T-cell (primary cell): Measurements from ENCODE around the gene ZBTB42. TPM values are rescaled to one million over a fixed set of nuclear protein-coding genes. Genes with fewer than 3 reads are reported as not detected.

ENCODE experiments used
- ATAC-seq, 4 experiments: fragments of 200-7000 bp in 3 of 4; fragments of 150-1000 bp in 1 of 4; cut with Tn5 transposase; replicated peaks in 1 of 4; 1 replicate in 3 of 4; 2 replicates in 1 of 4; pipeline ENCODE4 v1.10.0; 2021; ENCODE audit warnings: moderate library complexity in 3 of 4, mild to moderate bottlenecking in 2 of 4, moderate number of reproducible peaks in 1 of 4
- CTCF ChIA-PET, 2 donors: fragments of 300-600 bp; sonication (Branson Sonifier 250); formaldehyde crosslinking; loops; one replicate each; lab custom pipeline; 2022; ENCODE audit warnings: antibody characterized with exemption in 2 of 2; lab: Charles Lee
- POLR2A ChIA-PET, 2 donors: fragments of 300-600 bp; sonication (Branson Sonifier 250); formaldehyde crosslinking; loops; one replicate each; lab custom pipeline; 2022; ENCODE audit warnings: antibody characterized with exemption in 2 of 2; lab: Charles Lee
- DNase-seq, 35 experiments: peaks; one replicate each; pipeline versions ENCODE4 v3.0.0 to v3.0.0-alpha.2; 2013 to 2023
- H3K27ac ChIP-seq: one replicate; pipeline ENCODE4 v1.5.1; 2013; ENCODE audit warnings: low read length
- H3K27me3 ChIP-seq, 2 experiments: replicated peaks in 1 of 2; 1 replicate in 1 of 2; 2 replicates in 1 of 2; pipeline versions ENCODE4 v1.6.1 to v1.7.0; 2013; ENCODE audit warnings: low read length in 1 of 2, mixed read lengths in 1 of 2; ENCODE audit not compliant: control insufficient read depth in 2 of 2, insufficient read depth in 2 of 2; ENCODE audit errors: extremely low read depth in 1 of 2
- H3K36me3 ChIP-seq, 2 donors: 1 replicate in 1 of 2; 2 replicates in 1 of 2; pipeline versions ENCODE4 v1.6.1 to v1.7.0; 2013; ENCODE audit warnings: low read length in 1 of 2; ENCODE audit not compliant: control insufficient read depth in 2 of 2, insufficient read depth in 1 of 2; ENCODE audit errors: extremely low read depth in 1 of 2
- H3K4me1 ChIP-seq, 2 experiments: 1 replicate in 1 of 2; 2 replicates in 1 of 2; pipeline versions ENCODE4 v1.6.1 to v1.7.0; 2013; ENCODE audit warnings: low read length in 2 of 2, mixed read lengths in 1 of 2; ENCODE audit not compliant: insufficient read depth in 2 of 2, control insufficient read depth in 1 of 2; ENCODE audit errors: extremely low read depth in 1 of 2
- H3K4me3 ChIP-seq, 2 donors: 1 replicate in 1 of 2; 2 replicates in 1 of 2; pipeline versions ENCODE4 v1.5.1 to v1.7.0; 2013; ENCODE audit warnings: mild to moderate bottlenecking in 2 of 2, low read length in 1 of 2, moderate library complexity in 1 of 2; ENCODE audit not compliant: control insufficient read depth in 1 of 2; ENCODE audit errors: extremely low read depth in 1 of 2
- H3K9me3 ChIP-seq: 2 replicates; pipeline ENCODE4 v1.7.0; 2013
- H3K27ac Mint-ChIP-seq, 2 donors: one replicate each; pipeline ENCODE4 v1.8.0; 2020 to 2021; ENCODE audit warnings: mild to moderate bottlenecking in 2 of 2, mixed read lengths in 2 of 2
- H3K27me3 Mint-ChIP-seq, 2 donors: one replicate each; pipeline ENCODE4 v1.8.0; 2021 to 2022; ENCODE audit warnings: mixed read lengths in 2 of 2
- H3K36me3 Mint-ChIP-seq: one replicate; pipeline ENCODE4 v1.8.0; 2021; ENCODE audit warnings: mixed read lengths
- H3K4me1 Mint-ChIP-seq, 3 donors: one replicate each; pipeline ENCODE4 v1.8.0; 2020 to 2022; ENCODE audit warnings: mixed read lengths in 3 of 3, mild to moderate bottlenecking in 1 of 3
- H3K4me3 Mint-ChIP-seq, 3 donors: one replicate each; pipeline ENCODE4 v1.8.0; 2020 to 2022; ENCODE audit warnings: mild to moderate bottlenecking in 3 of 3, mixed read lengths in 3 of 3, moderate library complexity in 3 of 3
- H3K9me3 Mint-ChIP-seq, 3 donors: one replicate each; pipeline ENCODE4 v1.8.0; 2020 to 2022; ENCODE audit warnings: mixed read lengths in 3 of 3
- WGBS: methylation state at CpG from one replicate; pipeline ENCODE4 v1.1.5; 2013; ENCODE audit warnings: missing lambda C conversion rate; ENCODE audit not compliant: insufficient coverage; 5-methylcytosine and 5-hydroxymethylcytosine counted together
- total RNA-seq, 35 experiments: library from RNA in 6 of 35; stranded (reverse) in 6 of 35; fragments of 120-200 nt in 1 of 35; gene quantifications; one replicate each; pipeline versions ENCODE4 v1.2.1 to v1.2.4 and lab custom pipeline; 2013 to 2026

Gene ZBTB42
- total RNA-seq, 5 donors from 2014 or later (not counting 1 experiment from before 2014, with no cell fraction given) = 3.5 to 10.5 (median 9.4) TPM

GRCh38 chr14:104845033-104845666 lies 44.2 kb downstream of the ZBTB42 start:
- Mint-ChIP-seq H3K27ac (no peak overlapping the region), H3K36me3 (no peaks in the 10 kb centered on the region)
- ATAC-seq = no peak

GRCh38 chr14:104845834-104846441 lies 45.0 kb downstream of the ZBTB42 start:
- Histone ChIP-seq H3K27me3 (peaks cover 14 to 75% of the 10 kb centered on the region in 2 experiments), H3K9me3 (no peaks in the 10 kb centered on the region), H3K4me3 (no peak overlapping the region), H3K4me1 (peaks cover 0 to 13% of the 10 kb centered on the region in 2 experiments), H3K27ac (no peak overlapping the region), H3K36me3 (no peaks in the 10 kb centered on the region)
- DNase-seq (no peak), ATAC-seq (no peak)
- CTCF ChIA-PET = no interaction called here
- Mint-ChIP-seq H3K27ac (no peak overlapping the region), H3K4me1 (peaks cover 6 to 9% (median 7%) of the 10 kb centered on the region in 3 donors), H3K9me3 (no peaks in the 10 kb centered on the region), H3K27me3 (peaks cover 31 to 60% of the 10 kb centered on the region in 2 donors), H3K4me3 (no peak overlapping the region), H3K36me3 (no peaks in the 10 kb centered on the region)
- POLR2A ChIA-PET = interaction anchor here in 1 of 2 donors (0.6 kb wide), 1 partner anchor 70 kb away, joined by 5 read pairs; no protein-coding TSS in a partner anchor
- WGBS = 86% methylated on average over 1 of the region's 3 CpGs

More at GRCh38 chr14:104845033-104845666, 44.2 kb downstream of the ZBTB42 start:
- Mint-ChIP-seq H3K9me3 (no peaks in the 10 kb centered on the region), H3K27me3 (peaks cover 31 to 63% of the 10 kb centered on the region in 2 donors), H3K4me1 (peaks cover 6 to 9% (median 7%) of the 10 kb centered on the region in 3 donors), H3K4me3 (no peak overlapping the region)
- Histone ChIP-seq H3K36me3 (no peaks in the 10 kb centered on the region), H3K4me1 (peaks cover 0 to 13% of the 10 kb centered on the region in 2 experiments), H3K27me3 (peaks cover 14 to 68% of the 10 kb centered on the region in 2 experiments), H3K4me3 (no peak overlapping the region), H3K9me3 (no peaks in the 10 kb centered on the region), H3K27ac (no peak overlapping the region)
- 48% methylated on average over 2 of the region's 4 CpGs for WGBS
- ChIA-PET CTCF (no interaction called here), POLR2A (no interaction called here)
- no peak for DNase-seq

- ChIA-PET POLR2A (no interaction called here), CTCF (no interaction called here)
- DNase-seq (no peak), ATAC-seq (no peak)
- Histone ChIP-seq H3K27me3 (peaks cover 0 to 44% of the 10 kb centered on the region in 2 experiments), H3K4me1 (no peaks in the 10 kb centered on the region), H3K36me3 (no peaks in the 10 kb centered on the region), H3K4me3 (no peak overlapping the region), H3K9me3 (no peaks in the 10 kb centered on the region), H3K27ac (no peak overlapping the region)
- no peaks in the 10 kb centered on the region for H3K36me3 Mint-ChIP-seq
- no peaks in the 10 kb centered on the region for H3K4me1 Mint-ChIP-seq
- 28% methylated on average over 2 of the region's 8 CpGs for WGBS
- no peaks in the 10 kb centered on the region for H3K9me3 Mint-ChIP-seq
- H3K27me3 Mint-ChIP-seq = peaks cover 8 to 17% of the 10 kb centered on the region in 2 donors
- no peak overlapping the region for H3K4me3 Mint-ChIP-seq
- H3K27ac Mint-ChIP-seq = no peak overlapping the region
These were observed 51.4 kb downstream of the ZBTB42 start for GRCh38 chr14:104852280-104852663.

Other genes with a start within 250 kb of the ZBTB42 start
- not detected for gene C14orf180, start 221.3 kb upstream of the ZBTB42 start, total RNA-seq
- not detected for gene TMEM179, start 196.3 kb upstream of the ZBTB42 start, total RNA-seq
- gene INF2, start 111.5 kb upstream of the ZBTB42 start, total RNA-seq = 100 to 1,000 TPM in 2 of 5 donors, 10 to 100 TPM in 3; 72.7 to 128 (median 83.7) TPM
- gene ADSS1, start 76.9 kb upstream of the ZBTB42 start, total RNA-seq = 1 to 10 TPM; 2.4 to 5.7 (median 3.5) TPM
- gene SIVA1, start 48.0 kb upstream of the ZBTB42 start, total RNA-seq = 10 to 100 TPM; 62.3 to 93.5 (median 79.5) TPM
- 100 to 1,000 TPM in 2 of 5 donors, 10 to 100 TPM in 3; 68.4 to 113 (median 99.7) TPM for gene AKT1, start 5.4 kb upstream of the ZBTB42 start, total RNA-seq
- 10 to 100 TPM in 1 of 5 donors, 1 to 10 TPM in 4; 2.8 to 11.2 (median 6.9) TPM for gene CEP170B, start 64.2 kb downstream of the ZBTB42 start, total RNA-seq
- gene PLD4, start 123.8 kb downstream of the ZBTB42 start, total RNA-seq = 1 to 10 TPM in 4 of 5 donors, under 1 TPM in 1; 0.65 to 4.9 (median 3.9) TPM
- gene AHNAK2, start 177.3 kb downstream of the ZBTB42 start, total RNA-seq = under 1 TPM in 3 of 5 donors, not detected in 2; 0.20 to 0.38 (median 0.22) TPM
- 1 to 10 TPM; 1.2 to 3.4 (median 2.7) TPM for gene CLBA1, start 184.7 kb downstream of the ZBTB42 start, total RNA-seq
- 10 to 100 TPM; 13.0 to 20.1 (median 15.8) TPM for gene CDCA4, start 220.0 kb downstream of the ZBTB42 start, total RNA-seq